KMS-11 (cell line): ENCODE measurements around the gene PIGV.
A peak's percentile ranks its signal among the peaks of the same experiment; 100 is the strongest.

Experiments used
- H2AFZ ChIP-seq: fragments of 200-600 bp; sonication (generic); 2 replicates; pipeline ENCODE4 v1.6.1; 2016; ENCODE audit warnings: antibody characterized with exemption, mixed run types, low read depth
- H3K27ac ChIP-seq: fragments of 200-600 bp; sonication (generic); 2 replicates; pipeline ENCODE4 v1.6.1; 2016; ENCODE audit warnings: mild to moderate bottlenecking, mixed run types
- H3K27me3 ChIP-seq: fragments of 200-600 bp; sonication (generic); 2 replicates; pipeline ENCODE4 v1.6.1; 2017; ENCODE audit warnings: mild to moderate bottlenecking, low read depth, mixed run types, moderate library complexity; ENCODE audit not compliant: insufficient read depth
- H3K36me3 ChIP-seq: fragments of 200-600 bp; sonication (generic); 2 replicates; pipeline ENCODE4 v1.6.1; 2017; ENCODE audit warnings: mild to moderate bottlenecking, mixed run types; ENCODE audit not compliant: insufficient read depth
- H3K4me1 ChIP-seq: fragments of 200-600 bp; sonication (generic); 2 replicates; pipeline ENCODE4 v1.6.1; 2016; ENCODE audit warnings: mild to moderate bottlenecking, low read depth, mixed run types; ENCODE audit not compliant: poor library complexity, severe bottlenecking
- H3K4me2 ChIP-seq: fragments of 200-600 bp; sonication (generic); 2 replicates; pipeline ENCODE4 v1.7.0; 2016; ENCODE audit warnings: mild to moderate bottlenecking, mixed run types
- H3K4me3 ChIP-seq: fragments of 200-600 bp; sonication (generic); IDR thresholded peaks from 2 replicates; pipeline ENCODE4 v1.6.1; 2017; ENCODE audit warnings: low read depth, low read length, mixed read lengths; ENCODE audit not compliant: insufficient read depth
- H3K79me2 ChIP-seq: fragments of 200-600 bp; sonication (generic); 2 replicates; pipeline ENCODE4 v1.6.1; 2016; ENCODE audit warnings: low read depth, mixed run types; ENCODE audit not compliant: insufficient read depth
- H3K9ac ChIP-seq: fragments of 200-600 bp; sonication (generic); 2 replicates; pipeline ENCODE4 v1.6.1; 2016; ENCODE audit warnings: mild to moderate bottlenecking, mixed run types
- H4K20me1 ChIP-seq: fragments of 200-600 bp; sonication (generic); 2 replicates; pipeline ENCODE4 v1.6.1; 2016; ENCODE audit warnings: mild to moderate bottlenecking, mixed run types; ENCODE audit not compliant: insufficient read depth
- CTCF ChIP-seq: fragments of 200-600 bp; sonication (generic); conservative IDR thresholded peaks from 2 replicates; pipeline ENCODE4 v1.6.1; 2017; ENCODE audit warnings: low read depth, mild to moderate bottlenecking, antibody characterized with exemption, low read length, moderate library complexity, mixed read lengths

Gene PIGV

GRCh38 chr1:26824731-26825130 lies 37.0 kb downstream of the PIGV start:
- no peak for TF ChIP-seq CTCF
- Histone ChIP-seq H3K79me2 (peaks cover 19% of the 10 kb centered on the region), H2AFZ (no peak overlapping the region), H3K9ac (no peak overlapping the region), H3K4me3 (no peak overlapping the region), H3K4me2 (no peak overlapping the region), H3K27ac (no peak overlapping the region), H3K4me1 (peaks cover 30% of the 10 kb centered on the region), H4K20me1 (no peaks in the 10 kb centered on the region), H3K36me3 (no peaks in the 10 kb centered on the region), H3K27me3 (no peaks in the 10 kb centered on the region)

GRCh38 chr1:26826261-26827105 lies 38.7 kb downstream of the PIGV start, which contains the start of gene ZDHHC18:
ZDHHC18 (plus strand) TSS chr1:26826688; CDS start chr1:26826805, 117 bp downstream.
- peak within 1 kb of the TSS; percentile 100 for H2AFZ ChIP-seq
- TF ChIP-seq CTCF: peak; percentile 58
- peak within 1 kb of the TSS; percentile 99 for H3K4me2 ChIP-seq

GRCh38 chr1:26827106-26827604 lies 39.4 kb downstream of the PIGV start:
- Histone ChIP-seq H4K20me1 (no peaks in the 10 kb centered on the region), H3K27ac (no peak overlapping the region), H3K4me2 (peak overlapping the region; percentile 80), H3K79me2 (peaks cover 43% of the 10 kb centered on the region), H3K27me3 (no peaks in the 10 kb centered on the region), H3K4me3 (no peak overlapping the region), H2AFZ (no peak overlapping the region; the same call in 1 of the 2 replicates), H3K4me1 (peaks cover 52% of the 10 kb centered on the region), H3K9ac (peak overlapping the region; percentile 46; the same call in 1 of the 2 replicates), H3K36me3 (no peaks in the 10 kb centered on the region)
- TF ChIP-seq CTCF: no peak

More at GRCh38 chr1:26826261-26827105, 38.7 kb downstream of the PIGV start, which contains the start of gene ZDHHC18:
- Histone ChIP-seq H3K27ac (peak within 1 kb of the TSS; percentile 43), H3K4me3 (peak within 1 kb of the TSS; percentile 79), H3K27me3 (no peaks in the 10 kb centered on the region), H4K20me1 (no peaks in the 10 kb centered on the region), H3K79me2 (peaks cover 36% of the 10 kb centered on the region), H3K4me1 (peaks cover 45% of the 10 kb centered on the region), H3K9ac (peak within 1 kb of the TSS; percentile 66), H3K36me3 (no peaks in the 10 kb centered on the region)

- H3K9ac ChIP-seq: peak overlapping the region; percentile 46; the same call in 1 of the 2 replicates
- no peaks in the 10 kb centered on the region for H3K36me3 ChIP-seq
- no peak overlapping the region for H3K4me3 ChIP-seq
- no peak overlapping the region for H3K27ac ChIP-seq
- peaks cover 44% of the 10 kb centered on the region for H3K79me2 ChIP-seq
- no peaks in the 10 kb centered on the region for H3K27me3 ChIP-seq
- no peak overlapping the region for H2AFZ ChIP-seq
- peaks cover 57% of the 10 kb centered on the region for H3K4me1 ChIP-seq
- no peak for TF ChIP-seq CTCF
- H4K20me1 ChIP-seq: no peaks in the 10 kb centered on the region
- H3K4me2 ChIP-seq: peak overlapping the region; percentile 80
These were observed 39.9 kb downstream of the PIGV start for GRCh38 chr1:26827663-26828062.
